Measurements from ENCODE around the gene ECE2. TPM values are rescaled to one million over a fixed set of nuclear protein-coding genes. Genes with fewer than 3 reads are reported as not detected.

The ECE2 gene
- total and polyA plus RNA-seq, 8 donors, result not detected

- Histone ChIP-seq H3K4me3 (peak within 1 kb of the TSS; percentile 70 to 89), H3K9me3 (no peaks in the 10 kb centered on the region), H3K4me1 (peaks cover 26 to 45% of the 10 kb centered on the region in 2 donors), H3K27me3 (no peaks in the 10 kb centered on the region), H3K36me3 (peaks cover 0 to 46% of the 10 kb centered on the region in 2 donors), H3K27ac (peak within 1 kb of the TSS; percentile 91 to 92)
- intact Hi-C loops (cut with DNase I), result no loop called here
- no peak for TF ChIP-seq CTCF (IDR thresholded peaks at IDR 0.05)
- ATAC-seq (peak; percentile 84), DNase-seq (peak; percentile 89 to 99 (median 96))
Measured at GRCh38 chr3:184314363-184314699, 38.5 kb downstream of the ECE2 start, which contains the start of gene EIF4G1. TSS of gene EIF4G1 (plus strand) at chr3:184314606. CDS start at chr3:184315797, 1,191 bp downstream.

GRCh38 chr3:184314700-184315542 is 39.1 kb downstream of the ECE2 start:
- ATAC-seq (peak; percentile 64), DNase-seq (peak; percentile 73 to 92 (median 84))
- Histone ChIP-seq H3K4me1 (peaks cover 30 to 51% of the 10 kb centered on the region in 2 donors), H3K36me3 (peaks cover 0 to 40% of the 10 kb centered on the region in 2 donors), H3K4me3 (peak overlapping the region; percentile 70 to 89), H3K27me3 (no peaks in the 10 kb centered on the region), H3K9me3 (no peaks in the 10 kb centered on the region), H3K27ac (peak overlapping the region; percentile 91 to 92)
- intact Hi-C loops (cut with DNase I), result no loop called here
- TF ChIP-seq CTCF (IDR thresholded peaks at IDR 0.05), result no peak

- intact Hi-C loops (cut with DNase I), result no loop called here
- H3K4me3 ChIP-seq, result peak overlapping the region; percentile 70 to 89
- ATAC-seq, result no peak
- H3K27me3 ChIP-seq, result no peaks in the 10 kb centered on the region
- H3K36me3 ChIP-seq, result peaks cover 0 to 39% of the 10 kb centered on the region in 2 donors
- H3K9me3 ChIP-seq, result no peaks in the 10 kb centered on the region
- no peak for TF ChIP-seq CTCF (IDR thresholded peaks at IDR 0.05)
- DNase-seq, result no peak
- H3K4me1 ChIP-seq, result peaks cover 35 to 56% of the 10 kb centered on the region in 2 donors
- H3K27ac ChIP-seq, result peak overlapping the region; percentile 91 to 92
Measured at GRCh38 chr3:184315543-184315867, 39.7 kb downstream of the ECE2 start.

DNA sequence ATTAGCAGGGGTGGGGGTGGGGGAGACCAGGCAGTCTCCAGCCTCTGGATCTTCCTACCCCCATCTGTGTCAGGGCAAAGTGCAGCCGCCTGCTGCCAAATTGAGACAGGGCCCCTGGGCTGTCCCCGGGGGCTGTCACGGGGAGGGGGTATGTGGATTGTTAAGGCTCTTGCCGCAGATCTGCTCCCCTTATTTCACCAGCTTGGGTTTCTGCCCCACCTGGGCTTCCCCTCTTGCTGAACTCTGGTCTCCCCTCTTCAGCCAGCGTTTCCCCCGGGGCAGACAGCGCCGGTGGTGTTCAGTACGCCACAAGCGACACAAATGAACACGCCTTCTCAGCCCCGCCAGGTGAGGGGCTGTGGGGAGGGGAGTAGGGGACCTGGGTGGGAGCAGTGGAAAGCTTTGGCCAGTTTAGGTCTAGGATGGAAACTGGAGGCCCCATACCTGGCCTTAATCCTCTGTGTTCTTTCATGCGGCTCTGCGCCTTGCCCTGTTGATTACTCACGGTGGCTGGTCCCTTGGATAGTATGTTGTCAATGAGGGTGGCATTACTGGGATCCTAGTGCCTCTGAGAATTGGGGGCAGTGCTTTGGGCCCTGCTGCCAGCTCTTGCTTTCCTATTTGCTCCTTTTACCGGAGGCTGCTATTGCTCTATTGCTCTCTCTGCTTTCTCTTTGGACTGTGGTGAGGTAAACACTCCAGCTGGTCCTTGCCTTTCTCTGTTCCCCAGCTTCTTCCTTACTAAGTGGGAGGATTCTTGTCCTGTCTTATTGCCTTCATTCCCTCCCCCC is 40.2 kb downstream of the ECE2 start:
- intact Hi-C loops (cut with DNase I), result no loop called here
- H3K4me3 ChIP-seq, result peak overlapping the region; percentile 70 to 89
- peak overlapping the region; percentile 91 to 92 for H3K27ac ChIP-seq
- DNase-seq (no peak), ATAC-seq (no peak)
- TF ChIP-seq CTCF (IDR thresholded peaks at IDR 0.05), result no peak
- peaks cover 36 to 62% of the 10 kb centered on the region in 2 donors for H3K4me1 ChIP-seq
- no peaks in the 10 kb centered on the region for H3K27me3 ChIP-seq
- H3K36me3 ChIP-seq, result peaks cover 0 to 45% of the 10 kb centered on the region in 2 donors
- no peaks in the 10 kb centered on the region for H3K9me3 ChIP-seq

- peaks cover 0 to 52% of the 10 kb centered on the region in 2 donors for H3K36me3 ChIP-seq
- no peaks in the 10 kb centered on the region for H3K9me3 ChIP-seq
- no peak for TF ChIP-seq CTCF (IDR thresholded peaks at IDR 0.05)
- peaks cover 36 to 69% of the 10 kb centered on the region in 2 donors for H3K4me1 ChIP-seq
- intact Hi-C loops (cut with DNase I), result no loop called here
- peak overlapping the region in 1 of 2 donors; percentile 89 for H3K4me3 ChIP-seq
- no peak for ATAC-seq
- peak overlapping the region in 1 of 2 donors; percentile 91 for H3K27ac ChIP-seq
- no peak for DNase-seq
- no peaks in the 10 kb centered on the region for H3K27me3 ChIP-seq
Measured at GRCh38 chr3:184316792-184317191, 41.0 kb downstream of the ECE2 start.

All from left lung (tissue), 10 donors.